ENCODE results near the gene PAEP. TPM values are rescaled to one million over a fixed set of nuclear protein-coding genes. Genes with fewer than 3 reads are reported as not detected.
"Not testable (repeated sequence)": the region's sequence is repeated elsewhere in the genome, so short reads cannot be mapped to it uniquely, and the experiment has no call there.

The PAEP gene
- total RNA-seq, 8 experiments from 2014 or later = 0.42 to 9.9 (median 2.1) TPM; not detected in 4

GRCh38 chr9:135549478-135550343 lies 11.8 kb upstream of the PAEP start:
- ATAC-seq (replicated peaks in 6 of 8); H3K4me1 ChIP-seq (replicated peaks in 1 of 2); H3K27ac ChIP-seq; H3K4me3 ChIP-seq; in situ Hi-C loops (cut with MboI; ENCODE audit: low pct_unique_long_range_greater_than_20kb in 2 of 9, low sequenced_read_pairs in 9 of 9, unreplicated experiment in 9 of 9): not testable (repeated sequence)
- 67% methylated on average over 1 of the region's 28 CpGs; no CpG with 5 or more reads in 9 of the 10 experiments for WGBS, 10 experiments

GRCh38 chr9:135550344-135550918 lies 11.1 kb upstream of the PAEP start:
- no peak for ATAC-seq (replicated peaks in 6 of 8)
- Histone ChIP-seq H3K27ac (no peak overlapping the region), H3K4me1 (replicated peaks in 1 of 2) (no peaks in the 10 kb centered on the region), H3K4me3 (no peak overlapping the region)
- in situ Hi-C loops (cut with MboI; ENCODE audit: low pct_unique_long_range_greater_than_20kb in 2 of 9, low sequenced_read_pairs in 9 of 9, unreplicated experiment in 9 of 9) = no loop called here
- 37 to 67% (median 52%) methylated on average over 3 to 9 of the region's 17 CpGs; no CpG with 5 or more reads in 5 of the 10 experiments for WGBS, 10 experiments

- Histone ChIP-seq H3K4me3 (no peak overlapping the region), H3K4me1 (replicated peaks in 1 of 2) (no peaks in the 10 kb centered on the region), H3K27ac (no peak overlapping the region)
- 32 to 100% (median 82%) methylated on average over 2 to 11 of the region's 14 CpGs; no CpG with 5 or more reads in 2 of the 10 experiments for WGBS, 10 experiments
- ATAC-seq (replicated peaks in 6 of 8) = no peak
- in situ Hi-C loops (cut with MboI; ENCODE audit: low pct_unique_long_range_greater_than_20kb in 2 of 9, low sequenced_read_pairs in 9 of 9, unreplicated experiment in 9 of 9) = no loop called here
Measured at GRCh38 chr9:135551031-135551430, 10.5 kb upstream of the PAEP start.

- no peak for ATAC-seq (replicated peaks in 6 of 8)
- no peak overlapping the region for H3K4me3 ChIP-seq
- H3K4me1 ChIP-seq (replicated peaks in 1 of 2) = no peaks in the 10 kb centered on the region
- no peak overlapping the region for H3K27ac ChIP-seq
- WGBS, 10 experiments = 83 to 100% methylated on average over 3 to 6 of the region's 13 CpGs; no CpG with 5 or more reads in 8 of the 10 experiments
- in situ Hi-C loops (cut with MboI; ENCODE audit: low pct_unique_long_range_greater_than_20kb in 2 of 9, low sequenced_read_pairs in 9 of 9, unreplicated experiment in 9 of 9) = no loop called here
Measured at GRCh38 chr9:135551456-135551855, 10.1 kb upstream of the PAEP start.

GRCh38 chr9:135552021-135552697 lies 9.4 kb upstream of the PAEP start:
- in situ Hi-C loops (cut with MboI; ENCODE audit: low pct_unique_long_range_greater_than_20kb in 2 of 9, low sequenced_read_pairs in 9 of 9, unreplicated experiment in 9 of 9) = no loop called here
- H3K4me1 ChIP-seq (replicated peaks in 1 of 2) = no peaks in the 10 kb centered on the region
- WGBS, 10 experiments = 40 to 87% (median 65%) methylated on average over 1 to 3 of the region's 18 CpGs; no CpG with 5 or more reads in 4 of the 10 experiments

GRCh38 chr9:135552698-135553171 lies 8.8 kb upstream of the PAEP start:
- ATAC-seq (replicated peaks in 6 of 8) = peak in 2 of 8 experiments; percentile 26 to 30
- Histone ChIP-seq H3K4me1 (replicated peaks in 1 of 2) (no peaks in the 10 kb centered on the region), H3K27ac (no peak overlapping the region), H3K4me3 (no peak overlapping the region)
- in situ Hi-C loops (cut with MboI; ENCODE audit: low pct_unique_long_range_greater_than_20kb in 2 of 9, low sequenced_read_pairs in 9 of 9, unreplicated experiment in 9 of 9) = no loop called here
- 76% methylated on average over 3 of the region's 19 CpGs; no CpG with 5 or more reads in 9 of the 10 experiments for WGBS, 10 experiments

More at GRCh38 chr9:135552021-135552697, 9.4 kb upstream of the PAEP start:
- H3K4me3 ChIP-seq = no peak overlapping the region
- peak in 1 of 8 experiments; percentile 20 for ATAC-seq (replicated peaks in 6 of 8)
- H3K27ac ChIP-seq = no peak overlapping the region

GRCh38 chr9:135554718-135555117 lies 6.8 kb upstream of the PAEP start:
- ATAC-seq (replicated peaks in 6 of 8) = peak in 1 of 8 experiments; percentile 10
- 11 to 100% (median 65%) methylated on average over 1 to 4 of the region's 4 CpGs; no CpG with 5 or more reads in 2 of the 10 experiments for WGBS, 10 experiments

GRCh38 chr9:135555203-135555602 lies 6.4 kb upstream of the PAEP start:
- Histone ChIP-seq H3K4me3 (no peak overlapping the region), H3K4me1 (replicated peaks in 1 of 2) (no peaks in the 10 kb centered on the region), H3K27ac (no peak overlapping the region)
- 33 to 85% (median 70%) methylated on average over 1 to 5 of the region's 5 CpGs; no CpG with 5 or more reads in 2 of the 10 experiments for WGBS, 10 experiments
- no peak for ATAC-seq (replicated peaks in 6 of 8)
- in situ Hi-C loops (cut with MboI; ENCODE audit: low pct_unique_long_range_greater_than_20kb in 2 of 9, low sequenced_read_pairs in 9 of 9, unreplicated experiment in 9 of 9) = no loop called here

More at GRCh38 chr9:135554718-135555117, 6.8 kb upstream of the PAEP start:
- in situ Hi-C loops (cut with MboI; ENCODE audit: low pct_unique_long_range_greater_than_20kb in 2 of 9, low sequenced_read_pairs in 9 of 9, unreplicated experiment in 9 of 9) = no loop called here
- H3K4me3 ChIP-seq = no peak overlapping the region
- H3K4me1 ChIP-seq (replicated peaks in 1 of 2) = no peaks in the 10 kb centered on the region
- no peak overlapping the region for H3K27ac ChIP-seq

- WGBS, 10 experiments = 50 to 89% (median 72%) methylated on average over 2 to 16 of the region's 16 CpGs
- in situ Hi-C loops (cut with MboI; ENCODE audit: low pct_unique_long_range_greater_than_20kb in 2 of 9, low sequenced_read_pairs in 9 of 9, unreplicated experiment in 9 of 9) = no loop called here
- no peak for ATAC-seq (replicated peaks in 6 of 8)
- Histone ChIP-seq H3K4me3 (no peak overlapping the region), H3K27ac (no peak overlapping the region), H3K4me1 (replicated peaks in 1 of 2) (no peaks in the 10 kb centered on the region)
Measured at GRCh38 chr9:135555910-135556309, 5.6 kb upstream of the PAEP start.

GRCh38 chr9:135559606-135560005 lies 1.9 kb upstream of the PAEP start:
- no peaks in the 10 kb centered on the region for H3K4me1 ChIP-seq (replicated peaks in 1 of 2)
- H3K4me3 ChIP-seq = no peak overlapping the region
- H3K27ac ChIP-seq = no peak overlapping the region
- ATAC-seq (replicated peaks in 6 of 8) = peak in 2 of 8 experiments; percentile 47 to 87
- in situ Hi-C loops (cut with MboI; ENCODE audit: low pct_unique_long_range_greater_than_20kb in 2 of 9, low sequenced_read_pairs in 9 of 9, unreplicated experiment in 9 of 9) = no loop called here
- 18 to 93% (median 87%) methylated on average over 2 to 10 of the region's 11 CpGs; no CpG with 5 or more reads in 4 of the 10 experiments for WGBS, 10 experiments

GRCh38 chr9:135562235-135562745 lies 734 bp downstream of the PAEP start:
- Histone ChIP-seq H3K4me3 (no peak overlapping the region), H3K4me1 (replicated peaks in 1 of 2) (no peaks in the 10 kb centered on the region), H3K27ac (no peak overlapping the region)
- no peak for ATAC-seq (replicated peaks in 6 of 8)
- 75 to 96% (median 80%) methylated on average over 1 to 6 of the region's 17 CpGs; no CpG with 5 or more reads in 7 of the 10 experiments for WGBS, 10 experiments
- in situ Hi-C loops (cut with MboI; ENCODE audit: low pct_unique_long_range_greater_than_20kb in 2 of 9, low sequenced_read_pairs in 9 of 9, unreplicated experiment in 9 of 9) = no loop called here

GRCh38 chr9:135563039-135563476 lies 1.5 kb downstream of the PAEP start:
- no peak for ATAC-seq (replicated peaks in 6 of 8)
- in situ Hi-C loops (cut with MboI; ENCODE audit: low pct_unique_long_range_greater_than_20kb in 2 of 9, low sequenced_read_pairs in 9 of 9, unreplicated experiment in 9 of 9) = no loop called here
- Histone ChIP-seq H3K4me3 (no peak overlapping the region), H3K27ac (no peak overlapping the region), H3K4me1 (replicated peaks in 1 of 2) (no peaks in the 10 kb centered on the region)
- no CpG with 5 or more reads among the region's 1 CpG for WGBS, 10 experiments
